Heart left ventricle (tissue), 16 donors: ENCODE results near the gene DPM2. TPM values are rescaled to one million over a fixed set of nuclear protein-coding genes. Genes with fewer than 3 reads are reported as not detected.

Source experiments
- ATAC-seq, 4 donors: fragments of 200-7000 bp; cut with Tn5 transposase; one replicate each; pipeline ENCODE4 v1.9.1; 2020 to 2022; ENCODE audit warnings: moderate library complexity in 4 of 4, mild to moderate bottlenecking in 3 of 4, moderate number of reproducible peaks in 1 of 4
- DNase-seq, 5 donors: peaks; one replicate each; pipeline ENCODE4 v3.0.0-alpha.2; 2020
- H3K27ac ChIP-seq, 12 donors: fragments of 200-600 bp; sonication (generic) in 4 of 12; one replicate each; pipeline versions ENCODE4 v1.5.0 to v1.8.0; 2016 to 2022; ENCODE audit warnings: mild to moderate bottlenecking in 2 of 12
- H3K27me3 ChIP-seq, 9 donors: fragments of 200-600 bp; sonication (generic) in 2 of 9; one replicate each; pipeline versions ENCODE4 v1.5.1 to v1.8.0; 2016 to 2022; ENCODE audit warnings: mild to moderate bottlenecking in 3 of 9
- H3K36me3 ChIP-seq, 9 donors: fragments of 200-600 bp; sonication (generic) in 2 of 9; one replicate each; pipeline versions ENCODE4 v1.5.0 to v1.8.0; 2018 to 2022; ENCODE audit warnings: mild to moderate bottlenecking in 2 of 9
- H3K4me1 ChIP-seq, 12 donors: fragments of 200-600 bp; sonication (generic) in 4 of 12; one replicate each; pipeline versions ENCODE4 v1.5.0 to v1.8.0; 2016 to 2022; ENCODE audit warnings: mild to moderate bottlenecking in 3 of 12
- H3K4me3 ChIP-seq, 12 donors: fragments of 200-600 bp; sonication (generic) in 4 of 12; one replicate each; pipeline versions ENCODE4 v1.5.0 to v1.8.0; 2017 to 2022; ENCODE audit warnings: mild to moderate bottlenecking in 9 of 12, moderate library complexity in 4 of 12
- H3K9me3 ChIP-seq, 12 donors: fragments of 200-600 bp; sonication (generic) in 4 of 12; one replicate each; pipeline versions ENCODE4 v1.5.0 to v1.8.0; 2016 to 2022; ENCODE audit warnings: mild to moderate bottlenecking in 1 of 12
- POLR2A ChIP-seq, 2 donors: fragments of 450-650 bp; IDR thresholded peaks; one replicate each; pipeline ENCODE4 v1.6.1; 2017; ENCODE audit warnings: antibody characterized with exemption in 2 of 2, mild to moderate bottlenecking in 2 of 2, moderate library complexity in 2 of 2
- whole genome bisulfite sequencing, 4 donors: extraction: QIAGEN DNeasy Blood & Tissue Kit in 2 of 4; methylation state at CpG; one replicate each; pipeline versions ENCODE4 v1.1.5 to v1.1.7; 2013 to 2018; 5-methylcytosine and 5-hydroxymethylcytosine counted together
- intact Hi-C, 10 donors: fragments of 100-400 bp; cut with DNase I; formaldehyde crosslinking; loops; one replicate each; pipeline versions ENCODE4 v1.11.1 to v1.14.2; 2022
- polyA plus RNA-seq, 2 donors: library from polyadenylated mRNA; stranded (reverse); fragments of 200-250 nt; gene quantifications; one replicate each; pipeline ENCODE4 v1.2.3, GENCODE V29; 2013
- total RNA-seq, 9 donors: library from RNA; depleted of rRNA in 2 of 9; stranded (reverse); fragments of >200 nt in 2 of 9; fragmentation: NEBNext Ultra II Directional in 3 of 9; extraction: Animal tissue kit (Norgen Biotek cat#: 25700) in 3 of 9; gene quantifications; one replicate each; pipeline versions ENCODE4 v1.1.0 to v1.2.4, GENCODE V29; 2016 to 2023
- TF ChIP-seq, protein P1 (sequence below), 12 donors: fragments of 200-600 bp; sonication (generic) in 4 of 12; IDR thresholded peaks; one replicate each; pipeline versions ENCODE4 v1.5.0 to v1.8.0; 2018 to 2022; ENCODE audit warnings: antibody characterized with exemption in 12 of 12, mild to moderate bottlenecking in 5 of 12
- donor health status: ischemic (EF 13 %, LVEDD 7.1; RV severe dilation, severe dysfunction).
- donor health status: healthy with polysubstance abuse.
- donor health status: DM: no; HTN: yes; CAD: no.
- donor health status: DM: no; HTN: no; CAD: no.
- donor health status: ischemic (EF 25% LVEDD 6.9; RV normal size, moderate dysfunction).
- donor health status: ischemic (EF 25% LVEDD 5.7; RV mildly dilated, moderate dysfunction).
- donor health status: healthy.
- donor health status: DM: yes; HTN: yes; CAD: no.
- donor health status: ischemic (EF 35%, LVEDD 5.7; RV mildly dilated, moderate dysfunction).
- donor health status: nonischemic (EF 11% LVEDD 7.7; RV severe dilation, severe dysfunction).
- donor health status: DM: yes; HTN: yes; CAD: no.
- donor health status: PGD.
- donor health status: ischemic (EF 29% LVEDD 5.4; RV normal size, mild dysfunction).
- donor health status: nonischemic (EF 23%, LVEDD 6.1; RV moderate dilation, normal function).

DPM2 gene
- total and polyA plus RNA-seq, 11 donors = 7.2 to 31.7 (median 13.5) TPM

DNA sequence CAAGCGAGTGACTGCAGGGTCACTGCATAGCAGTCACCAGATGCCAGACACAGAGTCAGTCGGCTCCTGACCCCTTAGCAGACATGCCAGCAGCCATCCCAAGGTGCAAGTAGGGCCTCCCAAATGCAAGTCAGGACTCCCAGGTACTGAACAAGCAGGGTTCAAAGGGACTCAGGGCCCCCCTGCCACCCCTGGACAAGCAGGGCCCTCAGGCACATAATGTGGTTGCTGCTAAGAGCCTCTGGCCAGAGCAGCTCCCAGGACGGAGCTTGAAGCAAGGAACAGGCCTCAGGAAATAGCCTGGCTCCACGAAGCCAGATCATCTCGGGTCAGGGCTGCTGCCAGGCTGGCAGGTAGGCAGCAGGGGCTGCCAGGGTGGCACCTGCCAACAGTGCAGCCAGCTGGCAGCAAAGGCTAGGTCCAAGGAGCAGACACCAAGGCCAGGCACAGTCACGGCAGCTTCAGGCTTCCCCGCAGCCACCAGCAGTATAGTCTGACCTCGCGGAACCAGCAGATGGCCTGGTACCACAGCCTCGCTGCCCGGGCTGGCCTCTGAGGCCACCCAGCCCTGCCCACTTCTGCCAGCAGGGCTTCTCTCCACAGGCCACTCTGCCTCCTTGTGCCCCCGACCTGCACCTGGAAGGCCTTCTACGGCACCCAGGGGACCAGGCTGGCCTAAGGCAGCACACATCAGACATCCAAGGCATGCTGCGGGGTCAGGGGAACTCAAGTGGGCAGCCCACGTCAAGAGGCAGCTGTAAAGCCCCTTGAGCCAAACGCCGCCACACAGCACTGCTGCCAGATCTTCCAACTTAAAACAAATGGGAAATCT is 35.7 kb upstream of the DPM2 start:
- WGBS, 4 donors = 49 to 67% (median 66%) methylated on average over 7 to 17 of the region's 17 CpGs
- Histone ChIP-seq H3K9me3 (no peaks in the 10 kb centered on the region), H3K36me3 (peaks cover 0 to 4% (median 0%) of the 10 kb centered on the region in 9 donors), H3K4me3 (peak overlapping the region in 1 of 12 donors; percentile 19), H3K27ac (peak overlapping the region; percentile 66 to 95 (median 82)), H3K27me3 (no peaks in the 10 kb centered on the region), H3K4me1 (peaks cover 3 to 100% (median 95%) of the 10 kb centered on the region in 12 donors)
- peak in 3 of 5 donors; percentile 64 to 71 (median 67) for DNase-seq
- TF ChIP-seq POLR2A (IDR thresholded peaks at IDR 0.05) = no peak
- TF ChIP-seq, protein P1, sequence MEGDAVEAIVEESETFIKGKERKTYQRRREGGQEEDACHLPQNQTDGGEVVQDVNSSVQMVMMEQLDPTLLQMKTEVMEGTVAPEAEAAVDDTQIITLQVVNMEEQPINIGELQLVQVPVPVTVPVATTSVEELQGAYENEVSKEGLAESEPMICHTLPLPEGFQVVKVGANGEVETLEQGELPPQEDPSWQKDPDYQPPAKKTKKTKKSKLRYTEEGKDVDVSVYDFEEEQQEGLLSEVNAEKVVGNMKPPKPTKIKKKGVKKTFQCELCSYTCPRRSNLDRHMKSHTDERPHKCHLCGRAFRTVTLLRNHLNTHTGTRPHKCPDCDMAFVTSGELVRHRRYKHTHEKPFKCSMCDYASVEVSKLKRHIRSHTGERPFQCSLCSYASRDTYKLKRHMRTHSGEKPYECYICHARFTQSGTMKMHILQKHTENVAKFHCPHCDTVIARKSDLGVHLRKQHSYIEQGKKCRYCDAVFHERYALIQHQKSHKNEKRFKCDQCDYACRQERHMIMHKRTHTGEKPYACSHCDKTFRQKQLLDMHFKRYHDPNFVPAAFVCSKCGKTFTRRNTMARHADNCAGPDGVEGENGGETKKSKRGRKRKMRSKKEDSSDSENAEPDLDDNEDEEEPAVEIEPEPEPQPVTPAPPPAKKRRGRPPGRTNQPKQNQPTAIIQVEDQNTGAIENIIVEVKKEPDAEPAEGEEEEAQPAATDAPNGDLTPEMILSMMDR (IDR thresholded peaks at IDR 0.05) = no peak
- intact Hi-C loops = loop anchor here in 1 of 10 donors (2.0 kb wide), 1 partner anchor 33 kb away; no protein-coding TSS in a partner anchor
- ATAC-seq = peak in 3 of 4 donors; percentile 11 to 26 (median 20)

DNA sequence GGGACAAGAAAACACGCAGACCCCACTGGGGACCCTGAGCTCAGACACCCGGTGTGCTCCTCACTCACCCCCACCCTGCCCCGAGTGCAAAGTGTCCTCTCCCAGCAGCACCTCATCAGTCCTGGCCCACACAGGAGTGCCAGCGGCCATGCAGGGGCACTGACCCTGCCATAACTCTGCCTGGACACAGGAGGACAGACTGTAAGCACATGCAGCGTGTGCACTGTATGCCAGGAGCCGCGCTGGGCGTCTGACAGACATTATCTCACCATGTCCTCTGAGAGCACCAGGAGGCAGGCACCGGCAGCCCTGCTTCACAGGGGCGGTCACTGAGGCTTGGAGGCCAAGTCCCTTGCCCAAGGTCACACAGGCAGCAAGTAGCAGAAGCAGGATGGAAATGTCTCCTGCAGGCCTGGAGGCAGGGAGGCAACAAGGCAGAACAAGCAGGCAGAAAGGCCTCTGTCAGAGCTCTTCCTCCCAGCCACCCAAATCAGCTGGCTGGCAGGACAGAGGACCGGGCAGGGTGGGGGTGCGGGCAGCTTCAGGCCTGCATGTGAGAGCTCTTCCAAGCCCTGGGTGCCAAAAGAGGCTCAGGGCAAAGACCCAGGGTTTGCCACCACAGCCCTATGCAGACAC is 34.7 kb upstream of the DPM2 start:
- 26 to 60% (median 49%) methylated on average over 9 to 12 of the region's 12 CpGs for WGBS, 4 donors
- intact Hi-C loops = loop anchor here in 2 of 10 donors (1.0 to 2.0 kb wide), 2 partner anchors 23 to 34 kb away; no protein-coding TSS in a partner anchor
- peak overlapping the region in 1 of 12 donors; percentile 18 for H3K4me3 ChIP-seq
- no peaks in the 10 kb centered on the region for H3K9me3 ChIP-seq
- TF ChIP-seq POLR2A (IDR thresholded peaks at IDR 0.05) = no peak
- TF ChIP-seq, protein P1 (IDR thresholded peaks at IDR 0.05) = peak in 1 of 12 donors; percentile 22
- H3K4me1 ChIP-seq = peaks cover 3 to 100% (median 94%) of the 10 kb centered on the region in 12 donors
- peaks cover 0 to 4% (median 0%) of the 10 kb centered on the region in 9 donors for H3K36me3 ChIP-seq
- ATAC-seq (peak; percentile 61 to 77 (median 72)), DNase-seq (peak; percentile 52 to 89 (median 83))
- H3K27ac ChIP-seq = peak overlapping the region; percentile 66 to 95 (median 82)
- H3K27me3 ChIP-seq = no peaks in the 10 kb centered on the region

DNA sequence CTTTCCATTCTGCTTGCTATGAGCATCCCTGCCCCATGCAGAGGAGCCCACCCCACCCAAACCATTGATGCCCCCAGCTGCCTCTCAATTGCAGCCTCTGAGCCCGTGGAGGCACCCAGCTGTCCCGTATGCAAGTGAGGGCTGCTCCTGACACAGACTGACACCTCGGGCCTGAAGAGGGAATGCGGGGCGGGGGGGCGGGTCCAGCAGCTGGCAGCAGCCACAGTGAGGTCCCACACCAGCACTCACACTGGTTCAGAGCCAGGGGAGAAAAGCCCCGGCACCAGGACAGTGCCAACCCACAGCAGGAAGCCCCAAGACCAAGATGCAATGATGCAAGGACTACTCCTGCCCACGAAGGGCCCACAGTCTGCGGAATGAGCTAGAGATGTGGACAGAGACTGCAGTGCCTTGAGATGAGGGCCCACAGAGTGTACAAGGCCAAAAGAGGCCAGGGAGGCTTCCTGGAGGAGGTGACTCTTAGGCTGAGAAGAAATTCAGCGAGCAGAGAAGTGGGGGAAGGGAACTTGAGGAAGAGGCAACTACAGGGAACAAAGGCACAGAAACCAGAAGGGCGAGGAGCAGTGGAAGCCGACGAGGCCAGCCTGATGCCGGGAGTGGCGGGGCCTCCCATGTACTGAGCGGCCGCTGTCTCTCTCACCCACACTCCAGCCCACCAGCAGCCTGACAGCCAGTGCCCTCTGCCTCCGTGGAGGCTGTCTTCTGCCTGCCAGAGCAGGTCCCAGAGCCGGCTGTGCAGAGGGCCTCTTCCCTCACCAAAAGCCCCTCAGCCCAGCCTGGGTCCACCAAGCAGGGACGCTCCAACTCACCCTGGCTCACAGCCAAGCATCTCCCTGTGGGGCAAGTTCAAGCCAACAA is 33.9 kb upstream of the DPM2 start:
- intact Hi-C loops = loop anchor here in 2 of 10 donors (1.0 to 2.0 kb wide), 2 partner anchors 22 to 35 kb away; no protein-coding TSS in a partner anchor
- peaks cover 0 to 4% (median 0%) of the 10 kb centered on the region in 9 donors for H3K36me3 ChIP-seq
- no peaks in the 10 kb centered on the region for H3K27me3 ChIP-seq
- ATAC-seq (no peak), DNase-seq (peak in 3 of 5 donors; percentile 25 to 62 (median 29))
- peak overlapping the region in 11 of 12 donors; percentile 66 to 95 (median 84) for H3K27ac ChIP-seq
- TF ChIP-seq POLR2A (IDR thresholded peaks at IDR 0.05) = no peak
- TF ChIP-seq, protein P1 (IDR thresholded peaks at IDR 0.05) = no peak
- 47 to 60% (median 56%) methylated on average over 16 to 20 of the region's 20 CpGs for WGBS, 4 donors
- peak overlapping the region in 1 of 12 donors; percentile 31 for H3K4me3 ChIP-seq
- no peaks in the 10 kb centered on the region for H3K9me3 ChIP-seq
- peaks cover 3 to 100% (median 94%) of the 10 kb centered on the region in 12 donors for H3K4me1 ChIP-seq
